Stimulated activated effector memory CD8-positive, alpha-beta T cell treated with anti-CD3 and anti-CD28 coated beads, Interleukin-12 subunit alpha, Interleukin-12 subunit beta, amount 100 ng/mL, for 72 hours (primary cell): ENCODE results near the gene SMARCE1.
A peak's percentile ranks its signal among the peaks of the same experiment; 100 is the strongest.

Experiments
- ATAC-seq: fragments of 150-1000 bp; cut with Tn5 transposase; 2 replicates; pipeline ENCODE4 v1.10.0; 2021
- DNase-seq, 2 donors: peaks; one replicate each; pipeline ENCODE4 v3.0.0; 2021 to 2022; ENCODE audit warnings: low spot score in 2 of 2
- H3K27ac Mint-ChIP-seq: one replicate; pipeline ENCODE4 v1.8.0; 2022; ENCODE audit warnings: mild to moderate bottlenecking, mixed read lengths
- H3K36me3 Mint-ChIP-seq: one replicate; pipeline ENCODE4 v1.8.0; 2022; ENCODE audit warnings: mild to moderate bottlenecking, mixed read lengths
- H3K4me1 Mint-ChIP-seq: one replicate; pipeline ENCODE4 v1.8.0; 2022; ENCODE audit warnings: mixed read lengths
- H3K4me3 Mint-ChIP-seq: one replicate; pipeline ENCODE4 v1.8.0; 2022; ENCODE audit warnings: mild to moderate bottlenecking, mixed read lengths
- H3K9me3 Mint-ChIP-seq: one replicate; pipeline ENCODE4 v1.8.0; 2022; ENCODE audit warnings: mixed read lengths

The SMARCE1 gene

DNA sequence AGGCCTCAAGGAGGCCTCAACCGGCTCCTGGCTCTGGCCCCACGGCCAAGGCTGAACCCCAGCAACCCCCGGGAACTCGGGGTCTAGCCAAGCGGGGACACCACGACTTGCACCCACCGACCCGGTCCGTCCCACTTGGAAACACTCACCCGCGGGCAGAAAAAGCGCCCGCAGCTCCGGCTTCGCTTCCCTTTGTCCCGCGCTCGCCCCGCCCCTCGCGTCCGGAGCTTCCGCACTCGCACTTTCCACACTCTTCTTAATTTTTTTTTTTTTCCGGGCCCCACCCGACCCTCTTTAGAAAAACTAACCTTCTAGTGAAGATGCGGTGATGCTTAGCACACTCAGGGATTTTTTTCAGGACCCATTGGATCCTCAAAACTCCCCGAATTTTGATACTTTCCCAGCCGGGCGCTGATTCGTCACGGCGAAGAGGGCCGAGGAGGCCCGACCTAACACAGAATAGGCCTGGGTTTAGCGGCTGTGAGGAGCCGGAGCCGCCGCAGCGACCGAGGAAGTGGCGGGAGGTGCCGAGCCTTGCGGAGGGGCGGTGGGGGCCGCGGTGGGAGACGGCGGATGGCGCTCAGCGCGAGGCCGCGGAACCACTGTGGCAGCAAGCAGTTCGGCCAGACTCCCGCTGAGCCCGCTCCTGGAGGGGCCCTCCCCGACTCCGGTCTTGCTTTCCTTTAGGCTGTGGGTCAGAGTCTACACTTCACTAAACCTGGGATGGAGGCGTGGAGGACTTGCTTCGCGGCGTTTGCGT, at the start of gene SMARCE1:
Gene SMARCE1 (minus strand): TSS at position 195 of the 760 bp plus-strand sequence. CDS start 2,016 bp downstream, outside the sequence.
- peak; percentile 86 for ATAC-seq
- H3K27ac Mint-ChIP-seq: peak within 1 kb of the TSS; percentile 100
- peak within 1 kb of the TSS; percentile 98 for H3K4me3 Mint-ChIP-seq
- peaks cover 53% of the 10 kb centered on the region for H3K36me3 Mint-ChIP-seq
- peak; percentile 67 to 89 for DNase-seq
- peaks cover 30% of the 10 kb centered on the region for H3K4me1 Mint-ChIP-seq
- no peaks in the 10 kb centered on the region for H3K9me3 Mint-ChIP-seq

DNA sequence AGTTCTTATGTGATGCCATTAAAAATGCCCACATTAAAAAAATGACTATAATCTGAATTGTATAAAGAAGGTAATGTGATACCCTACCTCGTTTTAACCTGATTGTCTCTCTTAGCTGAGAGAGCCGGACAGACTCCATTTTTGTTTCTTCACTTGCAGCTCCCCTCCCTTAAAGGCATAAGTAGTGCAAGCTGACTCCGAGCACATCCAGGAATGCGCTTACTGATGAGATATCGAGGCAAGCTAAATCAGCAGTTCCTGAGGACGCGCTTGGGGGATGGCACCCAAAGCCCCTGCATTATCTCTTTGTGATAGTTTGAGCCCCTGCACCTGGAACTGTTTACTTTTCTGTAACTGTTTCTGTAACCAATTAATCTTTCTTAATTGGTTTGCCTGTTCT, 49.7 kb upstream of the SMARCE1 start:
- Mint-ChIP-seq H3K9me3 (no peaks in the 10 kb centered on the region), H3K27ac (no peak overlapping the region)
- no peak for ATAC-seq

DNA sequence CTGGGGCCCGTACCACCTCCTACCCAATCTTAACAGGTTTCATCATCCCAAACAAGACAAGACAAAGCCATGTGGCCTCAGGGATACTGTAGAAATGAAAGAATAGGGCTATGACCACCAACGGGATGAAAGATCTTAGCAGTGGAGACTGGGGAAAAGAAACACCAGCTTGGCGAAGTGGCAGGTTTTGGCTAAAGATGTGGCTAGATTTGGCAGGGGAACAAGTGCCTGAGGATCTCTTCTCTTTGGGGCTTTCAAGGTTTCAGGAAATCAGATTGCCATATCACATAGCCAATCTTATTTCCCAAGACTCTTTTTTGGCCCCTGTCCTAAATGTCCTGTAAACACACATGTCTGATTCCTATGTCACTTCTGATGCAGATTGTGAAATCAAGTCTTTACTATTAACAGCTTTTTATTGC, 49.0 kb upstream of the SMARCE1 start:
- DNase-seq: no peak
- Mint-ChIP-seq H3K36me3 (no peaks in the 10 kb centered on the region), H3K9me3 (no peaks in the 10 kb centered on the region), H3K4me3 (no peak overlapping the region), H3K4me1 (no peaks in the 10 kb centered on the region), H3K27ac (no peak overlapping the region)
- ATAC-seq: no peak

More for the DNA sequence above, 49.7 kb upstream of the SMARCE1 start:
- no peak for DNase-seq
- Mint-ChIP-seq H3K4me1 (no peaks in the 10 kb centered on the region), H3K36me3 (no peaks in the 10 kb centered on the region), H3K4me3 (no peak overlapping the region)

DNA sequence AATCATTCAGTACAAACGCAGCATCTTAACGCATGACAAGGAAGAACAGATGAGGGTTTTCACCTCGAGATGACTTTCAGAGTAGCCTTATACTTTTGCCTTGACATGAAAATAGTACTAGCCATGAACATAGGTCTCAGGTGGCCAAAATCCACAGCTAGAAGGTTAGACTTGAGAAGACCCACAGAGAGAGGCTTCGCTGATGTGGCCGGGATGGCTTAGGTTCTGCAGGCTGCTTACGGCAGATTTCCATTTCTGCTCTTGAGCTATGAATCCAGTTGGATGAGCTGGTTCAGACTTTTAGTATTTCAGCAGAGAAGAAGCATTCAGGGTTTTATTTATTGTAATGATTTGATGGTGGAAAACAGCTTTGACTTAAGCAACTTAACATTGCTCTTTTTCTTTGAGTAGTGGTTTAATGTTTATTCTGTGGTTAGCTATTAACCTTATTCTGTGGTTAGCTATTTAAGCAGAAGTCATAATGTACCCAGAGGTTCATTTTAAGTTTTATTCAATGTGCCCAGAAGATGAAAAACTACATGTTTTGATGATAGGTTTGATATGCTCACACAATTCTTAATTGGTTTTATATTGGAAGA, 48.4 kb upstream of the SMARCE1 start:
- DNase-seq (no peak), ATAC-seq (no peak)
- Mint-ChIP-seq H3K4me1 (no peaks in the 10 kb centered on the region), H3K27ac (no peak overlapping the region), H3K36me3 (no peaks in the 10 kb centered on the region), H3K9me3 (no peaks in the 10 kb centered on the region), H3K4me3 (no peak overlapping the region)

DNA sequence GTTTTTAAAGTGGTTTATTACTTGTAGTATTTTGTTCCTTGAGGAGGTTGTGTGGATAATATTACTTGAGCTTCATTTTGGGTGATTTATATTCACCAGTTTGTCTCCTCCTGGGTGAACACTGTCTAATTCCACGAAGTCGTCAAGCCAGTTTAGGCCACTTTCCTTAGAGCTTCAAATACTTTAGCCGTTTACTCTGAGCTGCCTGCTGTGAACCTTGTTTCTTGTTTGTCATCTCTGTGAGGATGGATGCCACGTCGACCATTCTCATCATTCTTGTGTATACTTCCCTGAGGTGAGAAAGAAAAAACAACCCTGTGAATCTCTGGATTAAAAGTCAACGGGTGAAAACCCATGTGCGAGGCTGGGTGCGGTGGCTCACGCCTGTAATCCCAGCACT, 47.0 kb upstream of the SMARCE1 start:
- ATAC-seq (no peak), DNase-seq (no peak)
- Mint-ChIP-seq H3K27ac (no peak overlapping the region), H3K9me3 (no peaks in the 10 kb centered on the region), H3K36me3 (no peaks in the 10 kb centered on the region), H3K4me1 (no peaks in the 10 kb centered on the region), H3K4me3 (no peak overlapping the region)

DNA sequence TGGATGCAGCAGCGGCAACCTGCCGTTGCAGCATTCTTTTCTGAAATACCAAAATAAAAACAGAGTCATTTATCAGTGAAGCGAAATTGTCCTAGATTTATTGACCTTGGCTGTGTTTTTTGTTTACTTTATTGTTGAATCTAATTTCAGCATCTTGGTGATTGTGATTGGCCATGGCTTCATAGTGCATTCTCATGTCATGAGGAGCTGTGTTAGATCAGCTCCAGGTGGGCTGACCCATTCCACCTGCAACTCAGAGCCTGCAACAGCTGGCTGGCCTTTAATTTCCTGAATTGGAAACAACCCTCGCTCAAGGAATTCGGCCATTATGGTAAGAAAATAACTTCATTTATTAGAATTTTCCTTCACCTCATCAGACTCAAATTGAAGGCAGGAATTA, 39.5 kb upstream of the SMARCE1 start:
- ATAC-seq (no peak), DNase-seq (no peak)
- Mint-ChIP-seq H3K36me3 (no peaks in the 10 kb centered on the region), H3K27ac (no peak overlapping the region), H3K4me1 (no peaks in the 10 kb centered on the region), H3K4me3 (no peak overlapping the region), H3K9me3 (no peaks in the 10 kb centered on the region)

DNA sequence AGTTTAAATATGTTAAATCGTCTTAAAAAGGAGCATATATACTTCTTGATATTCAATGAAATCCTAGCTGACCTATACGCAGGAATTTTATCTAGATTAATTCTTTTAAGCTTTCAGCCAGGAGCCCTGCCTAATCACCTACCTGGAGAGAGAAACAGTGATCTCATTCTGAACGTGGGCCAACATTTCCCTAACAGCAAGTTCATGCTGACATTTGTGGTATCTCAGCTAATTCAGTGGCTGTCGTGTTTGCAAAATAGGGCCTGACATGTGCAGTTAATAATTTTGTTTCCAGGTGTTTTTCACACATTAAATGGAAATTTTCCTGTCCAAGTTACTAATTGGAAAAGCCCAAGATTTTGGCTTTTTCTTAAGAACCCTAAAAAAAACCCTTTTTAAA, 38.6 kb upstream of the SMARCE1 start:
- Mint-ChIP-seq H3K36me3 (no peaks in the 10 kb centered on the region), H3K9me3 (no peaks in the 10 kb centered on the region), H3K27ac (no peak overlapping the region), H3K4me1 (no peaks in the 10 kb centered on the region), H3K4me3 (no peak overlapping the region)
- DNase-seq (no peak), ATAC-seq (no peak)

DNA sequence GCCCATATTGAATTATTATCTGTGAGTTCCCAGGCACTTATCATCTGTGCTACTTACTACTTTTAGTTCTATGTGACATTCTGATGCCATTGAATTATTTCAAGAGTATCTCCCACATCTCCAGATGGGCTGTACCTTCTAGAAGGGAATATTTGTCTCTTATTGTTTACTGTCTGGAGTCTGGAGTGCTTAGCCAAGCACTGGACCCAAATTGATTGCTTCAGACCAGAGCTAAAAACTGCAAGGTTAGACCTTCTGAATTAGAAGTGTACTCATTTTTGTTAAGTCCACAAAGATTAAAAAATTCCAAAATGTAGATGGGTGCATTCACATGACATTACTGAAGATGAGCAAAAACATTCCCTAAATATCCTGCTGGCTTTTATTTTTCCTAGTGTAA, 33.4 kb upstream of the SMARCE1 start:
- no peak for ATAC-seq
- no peak overlapping the region for H3K27ac Mint-ChIP-seq
- H3K4me3 Mint-ChIP-seq: no peak overlapping the region
- no peak for DNase-seq
- H3K9me3 Mint-ChIP-seq: no peaks in the 10 kb centered on the region
- no peaks in the 10 kb centered on the region for H3K36me3 Mint-ChIP-seq
- no peaks in the 10 kb centered on the region for H3K4me1 Mint-ChIP-seq

DNA sequence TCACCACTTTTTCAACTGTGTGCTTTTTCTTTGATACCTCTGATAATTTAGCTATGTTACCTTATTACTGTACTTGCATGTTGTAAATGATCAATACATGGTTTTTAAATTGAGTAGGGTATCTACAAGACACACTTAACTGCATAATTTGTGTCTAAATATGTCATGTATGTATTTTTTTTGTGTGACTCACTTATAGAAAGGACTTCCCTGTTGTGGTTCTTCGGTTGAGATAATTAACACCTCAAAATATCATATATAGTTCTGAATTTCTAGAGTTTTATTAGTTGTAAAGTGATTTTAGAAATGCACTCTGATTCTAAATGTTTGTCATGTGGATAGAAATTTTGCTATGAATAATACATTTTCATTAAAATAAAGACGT, 31.9 kb upstream of the SMARCE1 start:
- no peak for ATAC-seq

DNA sequence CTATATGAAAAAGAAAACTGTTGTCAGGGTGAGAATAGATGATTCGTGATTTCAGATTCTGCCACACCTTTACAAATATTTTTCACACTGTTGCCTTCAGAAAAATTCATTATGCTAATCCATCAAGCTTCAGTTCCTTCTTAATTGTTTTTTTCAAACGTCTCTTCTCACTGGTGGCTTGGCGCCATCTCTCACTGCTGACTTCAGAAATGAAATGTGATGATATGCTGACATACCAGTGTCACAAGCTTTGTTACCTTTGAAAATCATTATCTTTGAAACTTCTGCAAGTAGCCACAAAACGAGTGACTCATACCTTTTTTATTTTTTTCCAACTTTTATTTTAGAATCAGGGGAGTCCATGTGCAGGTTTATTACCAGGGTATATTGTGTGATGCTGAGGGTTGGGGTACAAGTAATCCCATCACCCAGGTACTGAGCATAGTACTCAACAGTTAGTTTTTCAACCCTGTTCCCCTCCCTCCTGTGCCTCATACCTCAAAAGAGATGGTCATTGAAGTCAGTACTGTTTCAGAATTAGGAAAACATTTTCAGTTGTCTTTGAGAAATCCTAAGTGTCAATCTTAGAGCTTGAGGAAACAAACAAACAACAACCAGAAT, 31.4 kb upstream of the SMARCE1 start:
- no peak for DNase-seq
- no peak for ATAC-seq
- H3K27ac Mint-ChIP-seq: no peak overlapping the region

More for the DNA sequence above, 31.9 kb upstream of the SMARCE1 start:
- no peaks in the 10 kb centered on the region for H3K9me3 Mint-ChIP-seq
- H3K4me1 Mint-ChIP-seq: no peaks in the 10 kb centered on the region
- H3K27ac Mint-ChIP-seq: no peak overlapping the region
- no peak overlapping the region for H3K4me3 Mint-ChIP-seq
- no peak for DNase-seq
- no peaks in the 10 kb centered on the region for H3K36me3 Mint-ChIP-seq

DNA sequence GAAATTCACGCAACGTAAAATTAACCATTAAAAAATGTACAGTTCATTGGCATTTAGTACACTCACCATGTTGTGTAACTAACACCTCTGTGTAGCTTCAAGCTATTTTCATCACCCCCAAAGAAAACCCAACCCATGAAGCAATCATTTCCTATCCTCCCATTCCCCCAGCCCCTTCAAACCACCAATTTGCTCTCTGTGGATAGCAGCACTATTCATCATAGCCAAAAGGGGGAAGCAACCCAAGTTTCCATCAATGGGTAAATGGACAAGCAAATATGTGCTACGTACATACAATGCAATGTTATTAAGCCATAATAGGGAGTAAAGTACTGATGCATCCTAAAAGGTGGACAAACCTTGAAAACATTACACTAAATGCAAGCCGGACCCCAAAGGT, 28.3 kb upstream of the SMARCE1 start:
- no peaks in the 10 kb centered on the region for H3K9me3 Mint-ChIP-seq
- no peaks in the 10 kb centered on the region for H3K36me3 Mint-ChIP-seq
- no peak for ATAC-seq

More for the DNA sequence above, 31.4 kb upstream of the SMARCE1 start:
- Mint-ChIP-seq H3K4me3 (no peak overlapping the region), H3K36me3 (no peaks in the 10 kb centered on the region), H3K4me1 (no peaks in the 10 kb centered on the region), H3K9me3 (no peaks in the 10 kb centered on the region)

DNA sequence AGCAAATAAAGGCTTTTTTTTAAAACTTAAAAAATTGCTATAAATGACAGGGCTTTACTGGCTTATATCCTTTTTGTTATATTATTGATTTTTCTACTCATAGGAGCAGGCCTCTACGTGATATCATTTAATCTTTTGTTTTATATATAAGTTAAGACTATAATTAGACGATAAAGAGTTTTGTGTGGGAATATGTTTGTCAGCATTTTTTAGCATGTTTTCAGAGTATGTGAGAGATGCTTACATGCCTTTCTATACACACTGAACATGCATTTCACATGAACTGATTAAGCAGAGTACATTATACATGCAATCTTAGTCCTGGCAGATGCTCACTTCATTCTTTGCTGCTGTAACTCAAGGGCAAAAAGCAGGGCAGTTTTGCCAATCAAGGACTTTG, 25.0 kb upstream of the SMARCE1 start:
- Mint-ChIP-seq H3K36me3 (no peaks in the 10 kb centered on the region), H3K9me3 (no peaks in the 10 kb centered on the region), H3K27ac (no peak overlapping the region), H3K4me3 (no peak overlapping the region), H3K4me1 (no peaks in the 10 kb centered on the region)
- DNase-seq: no peak
- no peak for ATAC-seq

More for the DNA sequence above, 28.3 kb upstream of the SMARCE1 start:
- H3K4me1 Mint-ChIP-seq: no peaks in the 10 kb centered on the region
- no peak overlapping the region for H3K4me3 Mint-ChIP-seq
- H3K27ac Mint-ChIP-seq: no peak overlapping the region
- DNase-seq: no peak

DNA sequence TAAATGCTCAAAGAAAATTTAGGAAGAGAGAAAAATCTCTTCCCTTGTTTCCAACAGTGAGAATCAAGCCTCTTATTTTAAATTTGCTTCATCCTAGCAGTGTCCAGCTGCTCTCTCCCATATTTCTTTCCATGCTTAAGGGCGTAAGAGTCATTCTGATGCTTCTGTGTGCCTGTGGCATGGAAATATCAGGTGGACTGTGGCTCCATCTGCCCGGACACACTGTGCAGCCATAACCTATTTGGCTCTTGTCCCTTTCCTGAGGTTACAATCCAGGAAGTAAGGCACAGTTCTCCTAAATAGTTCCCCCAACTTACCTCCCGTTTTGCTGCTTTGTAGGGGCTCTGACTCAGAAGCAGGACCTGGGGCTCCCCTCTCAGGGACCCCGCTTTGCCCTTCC, 23.7 kb upstream of the SMARCE1 start:
- DNase-seq: no peak
- no peaks in the 10 kb centered on the region for H3K9me3 Mint-ChIP-seq
- no peaks in the 10 kb centered on the region for H3K36me3 Mint-ChIP-seq

DNA sequence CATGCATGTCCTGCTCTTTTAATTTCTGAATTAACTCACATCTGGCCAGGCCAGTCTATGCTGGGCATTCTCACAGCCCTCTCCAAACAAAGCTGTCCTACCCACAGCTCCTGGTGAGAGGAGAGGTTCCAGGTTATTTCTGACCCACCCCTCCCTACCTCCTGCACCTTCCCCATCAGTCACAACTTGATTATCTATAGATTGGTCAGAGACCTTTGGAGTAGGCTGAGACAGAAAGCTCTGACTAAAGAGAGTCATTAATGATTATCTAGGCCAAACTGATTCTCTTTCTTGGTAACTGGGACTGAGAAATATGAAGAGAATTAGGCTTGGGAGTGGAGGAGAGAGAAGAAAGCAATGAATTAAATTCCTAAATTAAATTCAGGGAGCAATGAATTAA, 18.7 kb upstream of the SMARCE1 start:
- ATAC-seq (no peak), DNase-seq (no peak)
- H3K27ac Mint-ChIP-seq: no peak overlapping the region
- no peaks in the 10 kb centered on the region for H3K36me3 Mint-ChIP-seq
- H3K4me3 Mint-ChIP-seq: no peak overlapping the region
- no peaks in the 10 kb centered on the region for H3K9me3 Mint-ChIP-seq
- peaks cover 5% of the 10 kb centered on the region for H3K4me1 Mint-ChIP-seq

More for the DNA sequence above, 23.7 kb upstream of the SMARCE1 start:
- Mint-ChIP-seq H3K4me1 (no peaks in the 10 kb centered on the region), H3K27ac (no peak overlapping the region), H3K4me3 (no peak overlapping the region)
- ATAC-seq: no peak

DNA sequence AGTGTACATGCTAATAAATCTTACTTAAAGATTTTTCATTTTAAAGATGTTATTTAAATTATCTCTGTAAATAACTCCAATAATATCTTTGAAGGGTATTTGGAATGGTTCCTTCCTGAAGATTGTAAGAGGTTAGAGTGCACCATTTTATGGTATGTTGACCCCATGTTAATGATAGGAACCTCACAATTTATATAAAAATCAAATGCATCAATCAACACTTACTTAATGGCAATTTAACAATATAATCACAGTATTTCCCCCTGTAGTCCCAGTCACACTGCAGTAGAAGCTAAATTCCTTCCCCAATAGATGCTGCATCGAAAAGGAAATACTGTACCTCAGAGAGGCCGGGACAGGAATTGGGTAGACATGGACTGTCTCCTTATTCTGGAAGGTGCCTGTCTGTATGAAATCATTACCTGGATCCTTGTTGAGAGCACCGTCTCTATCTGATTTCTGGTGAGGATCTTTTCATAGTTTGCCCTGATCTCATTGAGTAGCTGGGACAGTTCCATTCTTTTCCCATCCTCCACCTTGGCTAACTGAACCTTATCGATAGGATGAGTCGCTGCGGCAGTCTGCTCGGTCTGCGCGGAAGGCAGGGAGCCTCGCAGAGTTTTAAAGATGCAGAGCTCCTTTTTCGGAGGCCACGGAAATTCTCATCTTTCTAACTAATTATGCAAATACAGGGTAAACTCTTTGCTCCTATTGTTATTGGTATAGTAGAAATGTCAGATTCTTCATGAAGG, 17.1 kb upstream of the SMARCE1 start, which contains the start of gene KRT222:
Gene KRT222 (minus strand): TSS at position 596 of the 752 bp plus-strand sequence. CDS start 78 bp downstream, at position 518.
- H3K27ac Mint-ChIP-seq: no peak within 1 kb of the TSS
- H3K4me1 Mint-ChIP-seq: peaks cover 5% of the 10 kb centered on the region
- DNase-seq: no peak
- no peaks in the 10 kb centered on the region for H3K9me3 Mint-ChIP-seq
- H3K4me3 Mint-ChIP-seq: no peak within 1 kb of the TSS
- ATAC-seq: no peak
- H3K36me3 Mint-ChIP-seq: no peaks in the 10 kb centered on the region
